Tibial nerve (tissue), 4 donors: ENCODE measurements around the gene FARSB.

ENCODE experiments used
- CTCF ChIP-seq, 5 experiments: fragments of 200-600 bp in 3 of 5; fragments of 450-650 bp in 2 of 5; sonication (generic) in 3 of 5; IDR thresholded peaks; one replicate each; pipeline ENCODE4 v1.5.1; 2016 to 2019; ENCODE audit warnings: antibody characterized with exemption in 5 of 5, mild to moderate bottlenecking in 3 of 5, moderate library complexity in 2 of 5
- EP300 ChIP-seq, 2 donors: sonication (generic); formaldehyde crosslinking; IDR thresholded peaks; one replicate each; pipeline ENCODE4 v1.6.1; 2017; ENCODE audit warnings: antibody characterized with exemption in 2 of 2, mild to moderate bottlenecking in 1 of 2
- POLR2A ChIP-seq, 2 donors: fragments of 450-650 bp; IDR thresholded peaks; one replicate each; pipeline ENCODE4 v1.6.1; 2017; ENCODE audit warnings: antibody characterized with exemption in 2 of 2, mild to moderate bottlenecking in 2 of 2, moderate library complexity in 2 of 2

GRCh38 chr2:222693837-222694236 is 37.9 kb upstream of the FARSB start:
- no peak for TF ChIP-seq CTCF (IDR thresholded peaks at IDR 0.05)
- TF ChIP-seq POLR2A (IDR thresholded peaks at IDR 0.05), result no peak
- TF ChIP-seq EP300 (IDR thresholded peaks at IDR 0.05), result no peak
